ENCODE results near the gene DOK5.

DOK5 gene

DNA sequence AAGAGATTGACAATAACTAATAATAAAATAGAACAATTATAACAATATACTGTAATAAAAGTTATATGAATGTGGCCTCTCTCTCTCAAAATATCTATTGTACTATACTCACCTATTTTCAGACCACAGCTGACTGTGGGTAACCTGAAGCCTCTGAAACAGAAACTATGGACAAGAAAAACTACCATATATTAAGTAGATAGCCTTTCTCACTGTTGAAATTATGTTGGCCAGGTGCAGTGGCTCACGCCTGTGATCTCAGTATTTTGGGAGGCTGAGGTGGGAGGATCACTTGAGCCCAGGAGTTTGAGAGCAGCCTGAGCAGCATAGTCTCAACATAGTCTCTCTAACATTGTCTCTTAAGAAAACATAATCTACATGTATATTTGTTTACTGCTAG lies 89.9 kb downstream of the DOK5 start:
- no peak for DNase-seq

DNA sequence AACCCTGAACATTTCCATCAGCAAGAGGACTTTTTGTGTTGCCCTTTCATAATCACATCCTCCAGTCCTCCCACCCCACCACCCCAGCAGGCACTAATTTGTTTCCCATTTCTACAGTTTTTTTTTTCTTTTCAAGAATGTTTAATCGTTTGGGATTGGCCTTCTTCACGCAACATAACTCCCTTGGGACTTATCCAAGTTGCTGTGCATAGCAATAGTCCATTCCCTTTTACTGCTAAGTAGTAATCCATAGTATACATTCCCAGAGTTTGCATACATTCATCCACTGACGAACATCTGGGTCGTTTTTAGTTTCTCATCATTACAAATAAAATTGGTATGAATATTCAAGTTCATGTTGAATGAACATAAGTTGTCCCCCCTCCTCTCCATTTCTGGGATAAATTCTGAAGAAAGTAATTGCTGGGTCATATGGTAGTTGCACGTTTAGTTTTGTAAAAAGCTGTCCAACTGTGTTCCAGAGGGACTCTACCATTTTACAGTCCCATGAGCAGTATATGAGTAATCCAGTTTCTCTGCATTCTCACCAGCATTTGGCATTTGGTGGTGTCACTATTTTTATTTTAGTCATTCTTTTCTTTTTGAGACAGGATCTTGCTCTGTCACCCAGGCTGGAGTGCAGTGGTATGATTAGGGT lies 90.8 kb downstream of the DOK5 start:
- no peak for DNase-seq

DNA sequence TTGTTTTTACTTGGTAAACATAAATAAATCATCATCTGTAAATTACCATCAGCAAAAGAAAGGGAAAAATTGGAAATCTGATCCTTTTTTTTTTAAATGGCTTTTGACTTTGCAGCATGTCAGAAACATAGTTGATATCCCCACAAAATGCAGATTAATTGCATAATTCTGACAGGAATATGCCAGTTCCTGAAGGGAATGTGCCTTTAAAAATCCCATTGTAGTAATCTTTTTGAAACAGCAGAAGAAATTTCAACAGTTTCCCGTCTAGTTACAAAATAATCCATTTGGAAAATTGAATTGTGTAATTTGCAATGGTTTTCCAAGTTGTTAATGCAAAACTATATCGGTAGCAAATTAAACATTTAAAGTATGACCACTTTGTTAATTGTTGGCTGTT lies 95.2 kb downstream of the DOK5 start:
- DNase-seq = no peak

DNA sequence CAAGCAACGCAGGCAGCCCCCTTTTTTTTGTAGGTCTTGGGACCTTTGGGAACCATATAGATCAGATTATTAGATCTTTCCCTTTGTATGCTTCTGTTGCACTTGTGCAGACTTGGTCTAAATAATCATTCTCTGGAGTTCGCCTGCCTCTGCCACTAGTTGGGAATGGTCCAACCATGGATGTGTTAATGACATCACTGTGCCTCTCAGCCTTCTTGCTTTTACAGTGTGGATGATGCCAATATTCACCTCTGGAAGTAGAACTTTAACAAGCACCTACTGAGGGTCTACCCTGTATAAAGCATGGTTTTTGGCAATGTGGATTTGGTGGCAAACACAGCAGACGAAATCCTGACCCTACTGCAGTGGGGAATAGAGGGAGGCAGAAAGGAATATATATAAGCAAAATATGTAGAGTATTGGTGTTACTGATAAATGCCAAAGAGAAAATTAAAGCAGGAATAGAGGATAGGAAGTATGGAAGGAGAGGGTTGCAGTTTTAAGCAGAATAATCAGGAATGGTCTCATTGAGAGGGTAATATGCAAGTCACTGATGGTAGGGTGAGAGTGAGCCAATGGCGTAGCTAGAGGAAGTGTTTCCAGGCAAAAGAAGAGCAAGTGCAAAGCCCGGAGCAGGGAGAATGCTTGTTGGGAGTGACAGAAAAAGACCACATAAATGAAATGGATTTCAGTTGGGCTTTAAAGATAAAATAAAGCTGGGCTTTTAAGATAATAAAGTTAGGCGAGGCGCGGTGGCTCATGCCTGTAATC lies 97.5 kb downstream of the DOK5 start:
- DNase-seq = no peak

DNA sequence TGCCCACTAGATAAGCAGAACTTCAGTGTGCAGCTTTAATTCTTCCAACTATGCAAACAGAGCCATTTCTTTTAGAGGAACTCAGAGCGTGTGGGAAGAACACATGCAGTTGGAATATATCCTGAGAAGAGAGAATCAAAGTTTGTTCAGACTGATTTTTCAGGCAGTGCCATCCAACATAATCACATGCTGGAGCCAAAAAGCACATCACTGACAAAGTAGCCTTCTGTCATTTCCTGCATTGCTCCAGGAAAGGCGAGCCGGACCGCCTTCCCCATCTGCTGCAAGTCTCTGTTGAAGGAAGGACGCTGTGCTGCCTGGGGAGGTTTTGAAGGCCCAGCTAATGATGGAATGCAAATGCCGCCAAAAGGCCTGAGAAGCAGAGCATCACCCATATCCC lies 98.4 kb downstream of the DOK5 start:
- no peak for DNase-seq

DNA sequence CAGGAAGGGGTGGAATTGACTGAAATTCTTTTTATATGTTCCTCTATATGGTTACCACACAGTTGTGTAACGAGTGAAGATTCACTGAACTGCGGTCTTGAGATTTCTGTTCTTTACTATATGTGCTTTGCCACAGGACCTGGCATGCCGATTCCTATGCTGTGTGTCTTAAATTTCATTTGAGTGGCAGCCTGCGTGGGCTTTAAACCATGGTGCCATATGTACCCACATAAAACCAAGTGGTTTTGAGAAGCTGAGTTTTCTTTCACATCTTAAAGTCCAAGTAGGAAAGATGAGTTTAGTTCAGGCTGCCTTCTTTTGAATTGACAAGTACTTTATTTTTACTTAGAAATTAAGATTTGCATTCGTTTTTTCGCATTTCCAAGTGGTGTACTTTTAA lies 101.1 kb downstream of the DOK5 start:
- no peak for DNase-seq

DNA sequence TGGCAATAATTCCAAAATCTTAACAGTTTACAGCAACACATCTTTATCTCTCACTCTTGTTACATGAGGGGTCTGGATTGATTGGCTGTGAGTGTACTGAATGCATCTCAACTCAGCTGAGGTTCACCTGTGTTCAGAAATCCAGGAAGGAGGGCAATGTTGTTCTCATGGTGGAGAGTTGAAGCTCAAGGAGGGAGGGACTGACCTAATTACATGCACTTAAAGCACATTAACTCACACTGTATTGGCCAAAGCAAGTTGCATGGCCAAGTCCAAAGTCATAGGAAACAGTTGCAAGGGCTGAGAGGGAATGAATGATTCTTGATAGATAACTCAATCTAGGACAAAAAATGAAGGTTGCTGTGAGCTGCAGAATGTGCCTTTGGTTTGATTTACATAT lies 102.2 kb downstream of the DOK5 start:
- DNase-seq = no peak

DNA sequence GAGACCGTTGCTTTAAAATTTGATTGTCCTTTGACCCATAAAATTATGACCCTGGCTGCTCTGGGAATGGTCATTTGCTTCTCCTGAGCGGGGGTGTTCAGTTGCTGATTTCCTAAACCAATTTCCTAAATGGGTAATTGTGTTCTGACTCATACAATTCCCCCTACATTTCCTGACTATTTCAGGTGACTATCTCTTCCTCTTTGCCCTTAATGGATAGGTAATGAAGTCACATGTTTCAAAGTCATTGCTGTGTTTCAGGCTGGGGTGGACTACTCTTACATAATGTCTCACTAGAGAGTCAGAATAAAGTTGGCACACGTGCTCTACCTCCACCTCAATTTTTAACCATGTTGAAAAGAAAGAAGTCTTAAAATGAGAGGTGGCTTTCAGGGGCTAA lies 109.8 kb downstream of the DOK5 start:
- no peak for DNase-seq

DNA sequence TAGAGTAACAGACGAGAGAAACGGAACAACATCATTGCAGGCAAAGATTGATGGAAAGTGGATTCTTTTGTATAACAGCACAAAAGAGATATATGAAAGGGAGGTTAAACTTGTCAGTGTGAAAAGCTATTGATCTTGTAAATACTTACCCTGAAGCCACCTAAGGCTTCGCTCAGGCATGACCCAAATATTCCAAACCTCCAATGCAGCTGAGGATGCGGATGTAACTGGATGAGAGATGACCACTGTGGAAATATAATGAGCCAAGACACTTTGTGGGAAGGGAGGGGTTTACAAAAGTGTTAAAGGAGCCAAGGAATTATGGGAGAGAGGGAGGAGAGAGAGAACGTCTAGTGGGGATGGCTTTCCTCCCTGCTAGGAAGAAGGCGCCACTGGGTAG lies 112.0 kb downstream of the DOK5 start:
- no peak for DNase-seq

DNA sequence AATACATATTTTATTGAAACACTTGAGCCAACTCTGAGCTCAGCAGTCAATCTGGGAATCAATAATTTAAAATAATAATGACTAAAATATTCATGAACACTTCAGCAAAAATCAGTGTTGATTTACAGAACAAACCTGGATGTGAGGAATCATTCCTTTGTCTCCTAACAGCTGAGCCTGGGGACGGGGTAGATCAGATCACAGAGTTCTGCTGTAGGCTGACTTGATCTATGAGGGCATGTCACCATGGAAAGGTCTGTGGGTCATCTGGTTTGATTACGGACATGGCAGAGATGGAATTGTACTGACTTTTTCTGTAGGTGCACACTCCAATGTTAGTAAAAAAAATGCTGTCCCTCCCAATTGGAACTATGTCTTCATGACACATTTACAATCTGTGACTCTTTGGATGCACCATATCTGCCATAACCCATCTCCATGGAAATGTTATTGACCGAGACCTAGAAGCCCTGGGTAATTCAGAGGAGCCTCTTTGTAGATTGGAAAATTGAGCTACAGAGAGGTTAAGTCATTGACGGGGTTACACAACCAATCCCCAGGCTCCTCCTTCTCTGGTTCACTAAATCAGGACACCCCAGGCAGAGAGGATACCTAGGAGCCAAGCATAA lies 114.1 kb downstream of the DOK5 start:
- no peak for DNase-seq

DNA sequence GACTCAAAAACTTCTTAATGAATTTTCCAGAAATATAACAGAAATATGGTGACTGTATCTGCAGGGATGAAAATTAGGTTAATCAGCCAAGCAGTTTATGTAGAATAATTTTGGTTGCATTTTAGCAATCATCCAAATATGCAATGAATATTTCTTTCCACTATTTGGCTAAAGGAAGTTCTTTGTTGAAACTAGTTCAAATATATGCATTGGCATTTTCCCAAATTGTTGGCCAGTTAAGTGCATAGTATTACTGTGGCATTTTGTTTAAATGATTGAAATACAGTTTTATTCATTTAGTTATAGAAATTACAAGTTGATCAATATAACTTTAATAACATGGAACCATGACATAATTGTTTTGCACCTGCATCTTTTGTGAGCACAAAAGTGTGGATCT lies 115.5 kb downstream of the DOK5 start:
- DNase-seq = no peak

DNA sequence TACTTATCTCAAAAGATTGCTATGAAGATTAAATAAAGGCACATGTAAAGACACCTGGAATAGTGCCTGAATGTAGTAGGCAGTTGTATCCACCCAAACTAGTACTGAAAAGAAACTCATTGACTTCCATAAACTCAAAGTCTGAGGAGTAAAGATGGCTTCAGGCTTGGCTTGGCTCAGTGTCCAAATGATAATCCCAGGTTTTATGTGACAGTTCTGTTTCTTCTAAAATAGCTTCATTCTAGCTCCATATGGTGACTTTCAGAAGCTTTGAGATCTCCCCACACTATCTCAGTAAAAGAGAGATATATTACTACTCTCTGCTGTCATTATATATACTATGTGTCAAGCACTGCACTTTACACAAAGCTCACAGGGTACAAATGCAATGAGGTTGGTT lies 121.3 kb downstream of the DOK5 start:
- no peak for DNase-seq

DNA sequence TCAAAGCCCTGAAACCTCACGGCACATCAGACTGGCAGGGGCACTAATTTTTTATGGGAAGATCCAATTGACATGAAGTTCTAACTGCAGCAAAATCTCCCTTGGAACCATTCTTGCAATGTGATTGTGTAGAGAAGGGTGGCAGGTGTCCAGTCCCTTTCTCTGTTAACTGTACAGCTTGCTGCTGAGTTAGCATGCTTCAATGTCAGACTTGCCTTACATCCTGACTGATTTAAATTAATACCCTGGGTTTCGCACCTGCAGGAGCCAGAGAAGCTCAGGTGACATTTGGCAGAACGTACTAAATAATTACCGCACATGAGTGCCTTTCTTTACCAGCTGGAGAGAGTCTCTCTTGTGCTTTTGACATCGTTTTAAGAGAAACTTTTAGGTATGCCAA lies 123.0 kb downstream of the DOK5 start:
- no peak for DNase-seq

DNA sequence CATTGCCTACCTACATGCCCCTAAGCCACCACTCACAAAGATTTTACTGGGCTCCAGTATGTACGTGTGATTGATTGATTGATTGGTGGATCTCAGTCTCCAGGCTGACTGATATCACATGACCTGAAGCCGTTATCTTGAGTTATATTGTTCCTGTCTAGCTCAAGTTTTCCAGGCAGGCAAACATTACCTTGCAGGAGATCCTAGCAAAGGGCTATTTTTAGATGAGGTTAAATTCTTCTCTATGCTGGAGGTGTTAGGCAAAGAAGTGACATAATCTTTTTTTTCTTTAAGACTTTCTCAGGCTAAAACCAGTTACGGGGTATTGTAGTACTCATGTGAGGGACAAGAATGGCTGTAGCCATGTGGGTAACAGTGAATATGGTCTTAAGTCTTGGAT lies 125.2 kb downstream of the DOK5 start:
- no peak for DNase-seq

DNA sequence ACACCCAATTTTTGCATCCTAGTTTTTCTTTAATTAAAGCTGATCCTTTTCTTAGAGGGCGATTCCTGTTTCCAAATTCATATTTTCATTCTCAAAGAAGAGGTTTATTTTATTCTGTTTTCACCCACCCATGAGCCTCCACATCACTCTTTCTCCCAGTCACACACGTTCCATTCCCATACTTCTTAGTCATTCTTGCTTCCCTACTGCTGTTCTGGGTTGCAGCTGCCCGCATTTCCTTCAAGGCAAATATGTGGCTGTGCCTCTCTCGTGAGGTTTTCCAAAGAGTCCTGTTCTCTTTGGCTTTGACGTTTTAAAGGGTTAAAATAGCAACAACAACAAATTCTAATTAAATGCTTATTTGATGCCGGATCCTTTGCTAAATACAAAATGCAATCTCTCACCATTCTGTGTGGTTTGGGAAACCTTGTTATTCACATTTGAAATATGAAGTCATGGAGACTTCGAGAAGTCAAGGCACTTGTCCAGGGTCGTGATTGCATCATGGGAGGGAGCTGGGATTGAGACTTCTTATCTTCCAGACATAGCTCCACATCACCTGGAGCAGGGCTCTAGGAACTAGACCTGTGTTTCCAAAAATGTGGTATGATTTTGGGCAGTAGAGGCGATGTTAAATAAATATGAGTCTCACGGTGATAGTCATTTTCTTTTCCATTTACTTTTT lies 126.6 kb downstream of the DOK5 start:
- no peak for DNase-seq

DNA sequence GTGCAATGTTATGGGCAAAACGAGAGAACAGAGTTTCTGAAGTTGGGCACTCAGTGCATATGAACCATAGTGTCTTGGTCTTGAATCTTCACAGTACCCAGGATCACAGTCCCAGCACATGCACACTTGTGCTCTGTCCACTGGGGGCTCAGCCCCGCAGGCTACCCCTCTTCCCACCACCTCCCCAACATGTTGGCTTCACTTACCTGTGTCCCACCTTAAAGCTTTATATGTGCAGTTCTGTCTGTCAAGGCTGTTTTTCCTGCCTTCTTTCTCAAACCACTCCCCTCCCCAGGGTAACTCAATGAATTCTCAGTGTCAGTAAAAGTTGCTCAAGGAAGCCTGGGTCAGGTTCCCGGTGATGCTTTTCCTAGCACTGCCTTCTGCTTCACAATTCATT lies 129.9 kb downstream of the DOK5 start:
- DNase-seq = no peak

DNA sequence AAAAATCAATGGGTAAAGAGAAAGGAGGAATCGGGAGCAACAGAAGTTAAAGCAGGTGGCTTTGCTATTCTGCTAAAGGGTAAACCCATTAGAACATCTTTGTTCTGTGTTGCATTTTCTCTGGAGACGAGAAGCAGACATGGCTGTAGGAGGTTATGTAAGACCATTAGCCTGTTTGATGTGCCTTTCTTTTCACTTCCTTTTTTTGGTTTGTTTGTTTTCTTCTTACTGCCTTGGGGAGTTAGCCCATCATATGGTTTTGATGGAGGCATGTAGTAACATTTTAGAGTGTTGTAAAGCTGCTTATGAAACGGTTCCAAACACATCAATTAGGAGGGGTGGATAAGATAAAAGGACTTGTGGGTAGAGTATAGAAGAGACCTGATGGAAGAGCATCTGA lies 131.0 kb downstream of the DOK5 start:
- DNase-seq = no peak

DNA sequence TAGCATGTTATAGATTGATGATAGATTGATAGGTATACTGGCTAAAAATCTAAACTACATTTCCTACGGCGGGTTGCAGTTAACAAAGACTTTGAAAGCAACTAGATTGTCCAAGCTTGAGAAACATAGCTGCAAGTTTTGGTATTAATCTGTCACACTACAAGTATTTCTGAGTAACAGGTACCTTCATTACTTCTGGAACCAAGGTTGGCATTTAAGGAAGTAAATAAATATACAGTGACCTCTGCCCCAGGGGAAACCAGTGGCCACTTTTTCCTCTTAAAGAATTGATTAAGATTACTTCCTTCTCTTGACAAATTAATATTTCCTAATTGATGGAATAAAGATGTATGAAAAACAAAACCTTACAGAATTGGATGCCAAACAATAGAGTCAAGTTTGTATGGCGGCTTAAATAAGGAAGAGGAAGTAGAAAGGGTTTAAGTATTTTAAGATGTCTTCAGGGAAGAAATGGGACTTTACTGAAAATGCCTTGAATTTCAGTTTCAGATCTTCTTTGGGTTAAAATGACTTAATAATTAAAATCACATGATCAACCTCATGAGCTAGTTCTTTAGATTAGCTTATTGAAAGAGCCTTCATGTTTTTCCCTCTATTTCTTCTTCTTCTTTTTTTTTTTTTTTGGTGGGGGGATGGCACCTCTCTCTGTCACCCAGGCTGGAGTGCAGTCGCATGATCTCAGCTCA lies 132.8 kb downstream of the DOK5 start:
- DNase-seq = no peak

DNA sequence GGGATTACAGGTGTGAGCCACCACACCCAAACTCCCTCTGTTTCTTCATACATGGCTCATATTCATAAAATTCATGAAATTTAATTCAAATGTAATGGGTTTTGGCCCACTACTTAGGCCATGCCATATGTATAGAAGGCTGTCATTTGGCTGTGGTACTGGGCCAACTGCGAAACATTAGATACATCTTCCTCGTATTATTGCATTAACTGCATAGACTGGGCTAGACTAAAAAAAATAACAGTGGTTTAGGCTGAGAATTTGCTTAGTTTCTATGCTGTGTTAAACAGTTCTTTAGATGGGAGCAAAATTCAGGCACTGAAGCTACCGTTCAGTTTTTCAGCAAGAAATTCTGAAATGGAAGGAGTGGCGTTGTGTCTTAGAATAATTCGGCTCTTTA lies 133.6 kb downstream of the DOK5 start:
- DNase-seq = no peak

DNA sequence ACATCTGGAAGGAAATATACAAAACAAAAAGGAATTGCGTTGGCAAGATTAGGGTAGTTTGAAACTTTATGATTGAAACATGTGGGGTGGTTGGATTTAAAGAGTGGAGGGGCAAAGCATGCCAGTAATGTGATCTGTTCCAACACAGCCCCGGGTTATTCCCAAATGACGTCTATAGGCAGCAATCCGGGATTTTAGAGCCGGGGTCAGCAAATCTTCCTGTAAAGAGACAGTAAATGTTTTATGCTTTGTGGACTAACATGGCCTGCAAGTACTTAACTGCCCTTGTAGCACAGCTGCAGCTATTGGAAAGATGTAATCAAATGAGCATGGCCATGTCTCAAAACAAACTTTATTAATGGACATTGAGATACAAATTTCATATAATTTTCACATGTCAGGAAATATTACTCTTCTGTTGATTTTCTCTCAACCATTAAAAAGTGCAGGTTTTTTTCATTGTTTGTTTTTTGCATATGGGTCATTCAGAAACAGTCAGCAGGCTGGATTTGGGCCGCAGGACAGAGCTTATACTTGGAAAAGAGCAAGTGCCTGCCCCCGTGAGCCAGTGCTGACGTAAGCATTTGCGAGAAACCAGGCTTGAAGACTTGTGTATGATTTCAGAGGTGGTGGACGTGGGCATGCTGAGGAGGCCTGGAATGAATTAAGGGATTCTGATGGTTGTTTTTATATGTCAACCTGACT lies 136.5 kb downstream of the DOK5 start:
- no peak for DNase-seq

DNA sequence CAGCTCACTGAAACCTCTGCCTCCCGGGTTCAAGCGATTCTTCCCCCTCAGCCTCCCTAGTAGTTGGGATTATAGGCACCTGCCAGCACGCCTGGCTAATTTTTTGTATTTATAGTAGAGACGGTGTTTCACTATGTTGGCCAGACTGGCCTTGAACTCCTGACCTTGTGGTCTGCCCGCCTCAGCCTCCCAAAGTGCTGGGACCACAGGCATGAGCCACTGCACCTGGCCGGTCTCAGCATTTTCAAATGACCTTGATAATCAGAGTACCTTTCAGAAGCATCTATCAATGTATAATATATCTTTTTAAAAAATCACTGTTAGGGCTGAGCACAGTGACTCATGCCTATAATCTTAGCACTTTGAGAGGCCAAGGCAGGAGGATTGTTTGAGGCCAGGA lies 143.0 kb downstream of the DOK5 start:
- DNase-seq = no peak

DNA sequence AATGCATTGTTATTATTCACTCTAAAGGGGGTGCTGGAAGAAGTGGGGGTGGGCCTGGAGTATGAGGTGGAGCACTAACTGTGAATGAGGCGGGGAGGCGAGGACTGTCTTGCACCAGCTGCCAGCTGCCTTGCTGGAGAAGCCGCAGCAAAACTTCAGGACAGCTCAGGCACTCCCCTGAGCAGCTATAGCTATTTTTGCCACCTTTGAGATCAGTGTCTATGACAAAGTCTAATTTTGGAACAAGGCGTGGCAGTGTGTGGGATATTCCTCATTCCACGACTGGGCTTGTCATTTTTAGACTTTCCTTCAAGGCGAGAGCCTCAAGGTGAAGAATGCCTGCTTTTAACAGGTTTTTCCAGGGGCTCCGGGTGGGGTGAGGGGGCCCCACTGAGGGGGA lies 143.8 kb downstream of the DOK5 start:
- DNase-seq = no peak

DNA sequence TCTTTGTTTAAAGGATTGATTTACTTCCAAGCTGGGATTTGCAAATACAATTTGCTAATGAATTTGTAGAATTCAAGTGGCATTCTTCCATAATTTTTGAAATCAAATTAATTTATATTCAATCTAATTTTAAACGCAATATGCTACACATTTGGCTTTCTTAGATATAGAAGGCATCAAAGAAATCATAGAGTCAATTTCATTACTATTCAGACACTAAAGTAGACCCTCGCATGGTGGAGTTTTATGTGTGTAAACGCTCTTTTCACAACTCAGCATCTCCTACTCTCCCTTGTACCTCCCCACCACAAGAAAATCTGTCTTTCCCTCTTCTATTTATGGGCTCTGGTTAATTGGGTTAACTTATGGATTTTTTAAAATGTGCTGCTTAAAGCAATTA lies 144.3 kb downstream of the DOK5 start:
- DNase-seq = no peak

Data from activated CD4-positive, alpha-beta T cell treated with anti-CD3 and anti-CD28 coated beads for 1 hour (primary cell).